ENCODE measurements around the gene TMEM258. TPM values are rescaled to one million over a fixed set of nuclear protein-coding genes. Genes with fewer than 3 reads are reported as not detected.

The TMEM258 gene
- total RNA-seq, 1 donor from 2014 or later: 162 TPM

GRCh38 chr11:61751384-61751783 is 41.0 kb downstream of the TMEM258 start:
- peaks cover 16% of the 10 kb centered on the region for H3K4me1 Mint-ChIP-seq (ENCODE audit: unreplicated experiment)
- no peak for TF ChIP-seq CTCF (conservative IDR thresholded peaks at IDR 0.05)
- H3K4me3 Mint-ChIP-seq: peak overlapping the region; percentile 76
- peaks cover 18% of the 10 kb centered on the region for H3K27me3 Mint-ChIP-seq
- H3K27ac Mint-ChIP-seq: no peak overlapping the region
- no peaks in the 10 kb centered on the region for H3K36me3 Mint-ChIP-seq
- no peaks in the 10 kb centered on the region for H3K9me3 Mint-ChIP-seq
- DNase-seq (ENCODE audit: extremely low spot score, unreplicated experiment): no peak

DNA sequence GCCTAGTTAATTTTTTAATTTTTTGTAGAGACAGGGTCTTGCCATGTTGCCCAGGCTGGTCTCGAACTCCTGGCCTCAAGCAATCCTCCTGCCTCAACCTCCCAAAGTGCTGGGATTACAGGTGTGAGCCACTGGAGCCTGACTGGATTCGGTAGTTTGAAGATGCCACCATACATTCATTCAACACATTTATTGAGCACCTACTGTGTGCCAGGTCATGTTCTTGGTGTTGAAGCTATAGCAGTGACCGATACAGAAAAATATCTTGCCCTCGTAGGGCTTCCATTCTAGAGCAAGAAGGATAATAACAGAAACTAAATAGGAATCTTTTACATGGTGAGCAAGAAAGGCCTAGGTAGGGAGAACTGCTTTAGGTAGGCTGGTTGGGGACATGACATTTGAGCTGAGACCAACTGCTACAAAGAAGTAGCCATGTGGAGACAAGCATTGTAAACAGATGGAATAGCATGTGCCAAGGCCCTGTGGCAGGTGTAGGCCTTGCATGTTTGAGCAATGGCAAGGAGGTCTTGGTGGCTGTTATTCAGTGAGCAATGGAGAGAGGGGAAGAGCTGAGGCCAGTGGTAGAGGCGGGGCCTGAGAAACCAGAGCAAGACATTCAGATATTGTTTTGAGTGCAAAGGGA is 41.6 kb downstream of the TMEM258 start:
- Mint-ChIP-seq H3K27ac (no peak overlapping the region), H3K27me3 (peaks cover 18% of the 10 kb centered on the region), H3K36me3 (no peaks in the 10 kb centered on the region), H3K9me3 (no peaks in the 10 kb centered on the region), H3K4me1 (ENCODE audit: unreplicated experiment) (peaks cover 14% of the 10 kb centered on the region), H3K4me3 (peak overlapping the region; percentile 76)
- no peak for TF ChIP-seq CTCF (conservative IDR thresholded peaks at IDR 0.05)
- DNase-seq (ENCODE audit: extremely low spot score, unreplicated experiment): no peak

DNA sequence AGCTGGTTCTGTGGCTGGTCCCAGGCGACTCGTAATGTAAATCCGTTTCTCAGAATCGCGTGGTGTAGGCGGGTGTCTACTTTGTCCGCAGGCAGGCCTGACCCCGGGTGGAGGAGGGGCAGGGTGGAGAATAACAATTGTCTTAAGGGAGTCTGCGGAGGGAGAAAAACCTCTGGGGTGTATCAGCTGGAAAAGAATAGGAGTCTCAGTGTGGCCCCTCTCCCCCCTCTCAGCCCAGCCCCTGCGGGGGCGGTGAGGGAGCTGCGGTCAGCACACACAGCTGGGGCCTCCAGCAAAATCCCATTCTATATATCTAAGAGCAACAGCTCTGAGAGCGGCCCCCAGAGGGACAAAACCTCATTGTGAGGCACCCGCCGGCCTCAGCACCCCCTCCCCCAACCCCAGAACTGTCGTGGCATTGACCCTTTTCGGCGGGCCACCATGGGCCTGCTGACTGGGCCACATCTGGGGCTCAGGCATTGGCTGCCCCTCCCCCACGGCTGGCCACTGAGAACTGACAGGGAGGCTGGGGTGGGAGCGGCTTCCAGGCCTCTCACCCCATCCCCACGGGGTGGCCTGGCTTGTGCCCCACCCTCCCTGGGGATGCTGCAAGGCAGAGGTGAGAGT is 42.7 kb downstream of the TMEM258 start:
- TF ChIP-seq CTCF (conservative IDR thresholded peaks at IDR 0.05): no peak
- Mint-ChIP-seq H3K27ac (peak overlapping the region; percentile 27), H3K36me3 (no peaks in the 10 kb centered on the region), H3K9me3 (no peaks in the 10 kb centered on the region), H3K4me3 (peak overlapping the region; percentile 54), H3K27me3 (peaks cover 18% of the 10 kb centered on the region), H3K4me1 (ENCODE audit: unreplicated experiment) (peaks cover 14% of the 10 kb centered on the region)
- DNase-seq (ENCODE audit: extremely low spot score, unreplicated experiment): no peak

DNA sequence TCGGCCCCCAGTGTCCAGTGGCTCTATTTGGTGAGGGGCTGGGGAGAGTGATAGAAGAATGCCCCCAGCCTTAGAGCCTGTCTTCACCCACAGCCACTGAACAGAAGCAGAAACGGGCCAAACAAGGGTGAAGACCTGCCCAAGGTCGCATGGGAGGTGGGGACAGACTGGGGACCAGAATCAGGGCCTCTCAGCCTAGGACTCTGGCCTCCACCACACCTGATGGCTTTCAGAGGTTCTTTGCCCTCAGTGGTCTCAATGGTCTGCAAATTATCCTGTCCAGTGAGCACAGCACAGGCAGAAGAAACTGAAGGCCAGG is 44.5 kb downstream of the TMEM258 start:
- Mint-ChIP-seq H3K27ac (no peak overlapping the region), H3K9me3 (no peaks in the 10 kb centered on the region), H3K4me1 (ENCODE audit: unreplicated experiment) (peaks cover 11% of the 10 kb centered on the region), H3K36me3 (no peaks in the 10 kb centered on the region), H3K27me3 (peaks cover 9% of the 10 kb centered on the region), H3K4me3 (no peak overlapping the region)
- peak; percentile 55 for TF ChIP-seq CTCF (conservative IDR thresholded peaks at IDR 0.05)
- DNase-seq (ENCODE audit: extremely low spot score, unreplicated experiment): no peak

- DNase-seq (ENCODE audit: extremely low spot score, unreplicated experiment): peak; percentile 85
- Mint-ChIP-seq H3K27ac (no peak overlapping the region), H3K36me3 (no peaks in the 10 kb centered on the region), H3K27me3 (peaks cover 9% of the 10 kb centered on the region), H3K4me3 (no peak overlapping the region), H3K4me1 (ENCODE audit: unreplicated experiment) (peaks cover 10% of the 10 kb centered on the region), H3K9me3 (no peaks in the 10 kb centered on the region)
- peak; percentile 93 for TF ChIP-seq CTCF (conservative IDR thresholded peaks at IDR 0.05)
Measured at GRCh38 chr11:61747192-61747966, 45.0 kb downstream of the TMEM258 start.

Data from type B pancreatic cell (in vitro differentiated cells).